Adrenal gland (tissue), 5 donors: Measurements from ENCODE around the gene H6PD.

Experiments used
- POLR2A ChIP-seq, 2 donors: fragments of 450-650 bp; IDR thresholded peaks; one replicate each; pipeline ENCODE4 v1.6.1; 2017; ENCODE audit warnings: antibody characterized with exemption in 2 of 2, mild to moderate bottlenecking in 2 of 2, moderate library complexity in 1 of 2
- TF ChIP-seq, protein P1 (sequence below), 6 experiments: fragments of 450-650 bp in 4 of 6; fragments of 200-600 bp in 2 of 6; sonication (generic) in 1 of 6; IDR thresholded peaks; 1 replicate in 5 of 6; 2 replicates in 1 of 6; pipeline versions ENCODE4 v1.5.1 to v1.8.0; 2016 to 2021; ENCODE audit warnings: antibody characterized with exemption in 6 of 6, mild to moderate bottlenecking in 2 of 6, moderate library complexity in 1 of 6
- donor health status: DM: no; HTN: no; CAD: no.

DNA sequence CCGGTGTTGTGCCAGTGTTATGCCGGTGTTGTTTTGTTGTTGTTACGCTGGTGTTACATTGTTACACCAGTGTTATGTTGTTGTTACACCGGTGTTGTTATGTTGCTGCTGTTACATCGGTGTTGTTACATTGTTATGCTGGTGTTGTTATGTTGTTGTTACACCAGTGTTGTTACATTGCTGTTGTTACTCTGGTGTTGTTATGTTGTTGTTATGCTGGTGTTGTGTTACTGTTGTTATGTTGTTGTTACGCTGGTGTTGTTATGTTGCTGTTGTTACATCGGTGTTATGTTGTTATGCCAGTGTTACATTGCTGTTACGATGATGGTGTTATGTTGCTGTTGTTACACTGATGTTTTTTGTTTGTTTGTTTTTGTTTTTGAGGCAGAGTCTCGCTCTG is 24.1 kb downstream of the H6PD start:
- TF ChIP-seq, protein P1, sequence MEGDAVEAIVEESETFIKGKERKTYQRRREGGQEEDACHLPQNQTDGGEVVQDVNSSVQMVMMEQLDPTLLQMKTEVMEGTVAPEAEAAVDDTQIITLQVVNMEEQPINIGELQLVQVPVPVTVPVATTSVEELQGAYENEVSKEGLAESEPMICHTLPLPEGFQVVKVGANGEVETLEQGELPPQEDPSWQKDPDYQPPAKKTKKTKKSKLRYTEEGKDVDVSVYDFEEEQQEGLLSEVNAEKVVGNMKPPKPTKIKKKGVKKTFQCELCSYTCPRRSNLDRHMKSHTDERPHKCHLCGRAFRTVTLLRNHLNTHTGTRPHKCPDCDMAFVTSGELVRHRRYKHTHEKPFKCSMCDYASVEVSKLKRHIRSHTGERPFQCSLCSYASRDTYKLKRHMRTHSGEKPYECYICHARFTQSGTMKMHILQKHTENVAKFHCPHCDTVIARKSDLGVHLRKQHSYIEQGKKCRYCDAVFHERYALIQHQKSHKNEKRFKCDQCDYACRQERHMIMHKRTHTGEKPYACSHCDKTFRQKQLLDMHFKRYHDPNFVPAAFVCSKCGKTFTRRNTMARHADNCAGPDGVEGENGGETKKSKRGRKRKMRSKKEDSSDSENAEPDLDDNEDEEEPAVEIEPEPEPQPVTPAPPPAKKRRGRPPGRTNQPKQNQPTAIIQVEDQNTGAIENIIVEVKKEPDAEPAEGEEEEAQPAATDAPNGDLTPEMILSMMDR (IDR thresholded peaks at IDR 0.05) = no peak
- no peak for TF ChIP-seq POLR2A (IDR thresholded peaks at IDR 0.05)
